K562 (cell line): ENCODE results near the gene CEMIP. TPM values are rescaled to one million over a fixed set of nuclear protein-coding genes. Genes with fewer than 3 reads are reported as not detected.

Experiments
- ATAC-seq: fragments of 200-7000 bp; cut with Tn5 transposase; 3 replicates; pipeline ENCODE4 v1.9.1; 2020; ENCODE audit warnings: moderate library complexity
- BruUV-seq: library from RNA; stranded (reverse); fragments of 400-500 nt; replicated peaks from 2 replicates; lab custom pipeline; 2021; lab: Mats Ljungman, UMichigan
- CTCF ChIA-PET: fragments of 300-600 bp; formaldehyde crosslinking; extraction: SDS; loops from one replicate; lab custom pipeline; 2021; ENCODE audit warnings: low intra/inter-chr PET ratio; lab: Yijun Ruan, JAX
- POLR2A ChIA-PET: fragments of 300-600, 350-650 bp; sonication (Branson Sonifier 250); formaldehyde crosslinking; extraction: SDS; loops from one replicate; lab custom pipeline; 2021; ENCODE audit warnings: antibody characterized with exemption, inconsistent platforms; lab: Yijun Ruan, JAX
- DNase-seq, 4 experiments: peaks; one replicate each; pipeline versions ENCODE4 v3.0.0 to v3.0.0-alpha.2; 2011 to 2018; ENCODE audit warnings: low spot score in 3 of 4, mixed read lengths in 3 of 4; ENCODE audit errors: extremely low read depth in 1 of 4
- FAIRE-seq: peaks from 2 replicates; lab custom pipeline; 2011; peaks lifted over from hg19 to GRCh38; lab: Jason Lieb, UNC
- H2AFZ ChIP-seq: 2 replicates; pipeline ENCODE4 v1.6.0; 2011; ENCODE audit warnings: low read depth, low read length, control low read depth, inconsistent platforms
- H3K27ac ChIP-seq: fragments of 200-600 bp; 3 replicates; pipeline ENCODE4 v1.8.0; 2011; ENCODE audit warnings: low read depth, mild to moderate bottlenecking, control low read depth, inconsistent platforms, low read length, moderate library complexity, mixed read lengths; ENCODE audit errors: extremely low read depth
- H3K27me3 ChIP-seq, 2 experiments: fragments of 300-600 bp in 1 of 2; 2 replicates in 1 of 2; 3 replicates in 1 of 2; pipeline versions ENCODE4 v1.6.0 to v1.8.0; 2011; ENCODE audit warnings: inconsistent platforms in 2 of 2, low read length in 2 of 2, mild to moderate bottlenecking in 1 of 2, mixed read lengths in 1 of 2, moderate library complexity in 1 of 2; ENCODE audit not compliant: control insufficient read depth in 2 of 2, insufficient read depth in 2 of 2
- H3K36me3 ChIP-seq: fragments of 300-600 bp; 3 replicates; pipeline ENCODE4 v1.8.0; 2011; ENCODE audit warnings: mild to moderate bottlenecking, low read length, inconsistent platforms; ENCODE audit not compliant: control insufficient read depth, insufficient read depth
- H3K4me1 ChIP-seq, 2 experiments: fragments of 200-600 bp in 1 of 2; replicated peaks in 1 of 2; 2 replicates in 1 of 2; 3 replicates in 1 of 2; pipeline versions ENCODE4 v1.5.1 to v1.8.0; 2011; ENCODE audit warnings: inconsistent platforms in 2 of 2, low read length in 2 of 2, mild to moderate bottlenecking in 1 of 2, mixed read lengths in 1 of 2, moderate library complexity in 1 of 2; ENCODE audit not compliant: control insufficient read depth in 2 of 2, insufficient read depth in 2 of 2
- H3K4me2 ChIP-seq: 2 replicates; pipeline ENCODE4 v1.6.1; 2011; ENCODE audit warnings: low read length, control low read depth, inconsistent platforms, mixed read lengths; ENCODE audit not compliant: insufficient read depth
- H3K4me3 ChIP-seq: fragments of 200-600 bp; sonication (generic), shearing (Covaris generic); 2 replicates; pipeline ENCODE4 v1.5.1; 2016; ENCODE audit warnings: control low read depth, inconsistent platforms
- H3K79me2 ChIP-seq: fragments of 200-600 bp; 3 replicates; pipeline ENCODE4 v1.8.0; 2011; ENCODE audit warnings: low read length, inconsistent platforms; ENCODE audit not compliant: control insufficient read depth, insufficient read depth
- H3K9ac ChIP-seq, 2 experiments: 2 replicates each; pipeline versions ENCODE4 v1.6.0 to v1.6.1; 2011; ENCODE audit warnings: low read depth in 2 of 2, low read length in 2 of 2, control low read depth in 1 of 2, inconsistent platforms in 1 of 2, mild to moderate bottlenecking in 1 of 2, mixed read lengths in 1 of 2; ENCODE audit not compliant: insufficient read depth in 1 of 2
- H3K9me1 ChIP-seq: one replicate; pipeline ENCODE4 v1.6.0; 2011; ENCODE audit warnings: inconsistent platforms, mild to moderate bottlenecking, low read length, moderate library complexity; ENCODE audit not compliant: control insufficient read depth, insufficient read depth
- H3K9me3 ChIP-seq: replicated peaks from 2 replicates; pipeline ENCODE4 v1.5.1; 2011; ENCODE audit warnings: low read depth, low read length, inconsistent platforms; ENCODE audit not compliant: control insufficient read depth, insufficient read depth
- H4K20me1 ChIP-seq: replicated peaks from 2 replicates; pipeline ENCODE4 v1.6.1; 2011; ENCODE audit warnings: low read length, inconsistent platforms, mixed read lengths; ENCODE audit not compliant: control insufficient read depth, insufficient read depth
- BRF1 ChIP-seq: IDR thresholded peaks from 3 replicates; pipeline ENCODE4 v1.6.1; 2011; ENCODE audit warnings: borderline replicate concordance, mild to moderate bottlenecking; ENCODE audit not compliant: insufficient read length; ENCODE audit errors: extremely low read depth
- JUND ChIP-seq, 2 experiments: IDR thresholded peaks; 2 replicates in 1 of 2; 3 replicates in 1 of 2; pipeline ENCODE4 v1.6.1; 2011; ENCODE audit warnings: borderline replicate concordance in 2 of 2, low read depth in 2 of 2, low read length in 2 of 2, improper control_type of control experiment in 1 of 2, missing biosample characterization in 1 of 2, missing genetic modification characterization in 1 of 2, missing genetic modification reagents in 1 of 2
- UBTF ChIP-seq, 2 experiments: IDR thresholded peaks; 2 replicates each; pipeline ENCODE4 v1.6.1; 2012; ENCODE audit warnings: improper control_type of control experiment in 2 of 2, low read depth in 2 of 2, low read length in 2 of 2, borderline replicate concordance in 1 of 2
- ZBTB11 ChIP-seq, 3 experiments: fragments of 200-800 bp in 1 of 3; fragments of 250-450 bp in 1 of 3; fragments of 450-650 bp in 1 of 3; sonication (Bioruptor Pico) in 1 of 3; sonication (Bioruptor generic) in 1 of 3; formaldehyde crosslinking in 1 of 3; IDR thresholded peaks; 2 replicates each; pipeline versions ENCODE4 v1.6.1 to v1.8.0; 2016 to 2022; ENCODE audit warnings: mild to moderate bottlenecking in 2 of 3, missing genetic modification characterization in 2 of 3, missing compliant biosample characterization in 1 of 3, moderate library complexity in 1 of 3
- ZC3H8 ChIP-seq: fragments of 450-650 bp; IDR thresholded peaks from 2 replicates; pipeline ENCODE4 v1.6.1; 2017
- ZNF583 ChIP-seq: fragments of 250-450 bp; sonication (Bioruptor Pico); IDR thresholded peaks from 2 replicates; pipeline ENCODE4 v1.4.0; 2020
- ZNF586 ChIP-seq: fragments of 450-650 bp; formaldehyde crosslinking; conservative IDR thresholded peaks from 2 replicates; pipeline ENCODE4 v1.4.0; 2020; ENCODE audit warnings: mild to moderate bottlenecking, moderate library complexity
- WGBS: fragments of 100-300 bp; shearing (Covaris generic); methylation state at CpG from one replicate; pipeline ENCODE4 v1.1.6; 2016; ENCODE audit warnings: low coverage, mixed read lengths; ENCODE audit not compliant: insufficient coverage; ENCODE audit errors: missing lambda C conversion rate; 5-methylcytosine and 5-hydroxymethylcytosine counted together
- in situ Hi-C: fragments of 300-500 bp; cut with MboI; formaldehyde crosslinking; loops from 4 replicates; pipeline ENCODE4 v1.15.0; 2018; ENCODE audit warnings: inconsistent platforms, mixed read lengths
- intact Hi-C: fragments of 100-400 bp; cut with micrococcal nuclease; formaldehyde crosslinking; loops from 2 replicates; pipeline ENCODE4 v1.14.2; 2022
- polyA plus RNA-seq, 8 experiments: library from polyadenylated mRNA; depleted of rRNA in 4 of 8; stranded (reverse) in 5 of 8; unstranded in 3 of 8; fragments of >200 nt; fragmentation: Nextera tagmentation in 2 of 8; fragmentation: Illumina TruSeq in 1 of 8; extraction: Ambion mirVana in 2 of 8; extraction: Trizol in 1 of 8; gene quantifications; 2 replicates each; pipeline versions ENCODE4 v1.2.1 to v1.2.3, GENCODE V29; 2011 to 2014; ENCODE audit warnings: inconsistent platforms in 1 of 8, missing spikeins in 1 of 8
- total RNA-seq, 7 experiments: library from RNA; depleted of rRNA in 6 of 7; stranded (reverse); fragments of >200 nt in 6 of 7; fragmentation: Illumina TruSeq in 2 of 7; extraction: Trizol in 2 of 7; gene quantifications; 2 replicates each; pipeline versions ENCODE4 v1.2.1 to v1.2.3, GENCODE V29; 2011 to 2021; ENCODE audit warnings: low replicate concordance in 1 of 7
- TF ChIP-seq, protein P1 (sequence below): fragments of 450-650 bp; formaldehyde crosslinking; IDR thresholded peaks from 2 replicates; pipeline ENCODE4 v1.4.0; 2020; ENCODE audit warnings: mild to moderate bottlenecking
- TF ChIP-seq, protein P2 (sequence below): fragments of 250-450 bp; sonication (Bioruptor Pico); IDR thresholded peaks from 2 replicates; pipeline ENCODE4 v1.4.0; 2020; ENCODE audit warnings: mild to moderate bottlenecking, moderate library complexity

Gene CEMIP
- total and polyA plus RNA-seq, 9 of the 15 experiments (the other 6 are each of a cell fraction or from before 2014, with no cell fraction given) = 0.33 TPM; not detected in 8

DNA sequence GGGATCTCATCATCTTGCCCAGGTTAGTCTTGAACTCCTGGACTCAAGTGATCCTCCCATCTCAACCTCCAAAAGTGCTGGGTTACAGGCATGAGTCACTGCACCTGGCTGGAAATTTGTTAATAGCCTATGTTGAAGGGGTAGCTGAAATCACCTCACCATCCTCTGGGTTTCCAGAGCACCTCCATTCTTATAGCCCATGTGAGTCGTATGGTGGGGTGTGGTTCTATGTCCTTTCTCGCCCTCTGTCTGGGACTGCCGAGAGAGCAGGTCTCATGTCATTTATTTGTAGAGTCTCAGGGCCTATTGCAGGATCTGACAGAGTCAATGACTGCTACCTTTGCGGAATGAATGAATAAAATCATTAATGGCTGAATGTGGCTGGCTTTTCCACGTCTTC lies 20.9 kb downstream of the CEMIP start:
- no peaks in the 10 kb centered on the region for H3K4me1 ChIP-seq
- H3K27ac ChIP-seq = no peak overlapping the region
- ChIA-PET POLR2A (interaction anchor here (0.5 kb wide), 1 partner anchor 218 kb away, joined by 3 read pairs; no protein-coding TSS in a partner anchor), CTCF (no interaction called here)
- no peak overlapping the region for H2AFZ ChIP-seq
- H3K36me3 ChIP-seq = no peaks in the 10 kb centered on the region
- H3K4me3 ChIP-seq = no peak overlapping the region
- H3K27me3 ChIP-seq = peaks cover 0 to 15% of the 10 kb centered on the region in 2 experiments; a peak in 4 of 5 replicates
- peaks cover 1% of the 10 kb centered on the region; the same call in 1 of the 2 replicates for H3K9me3 ChIP-seq
- intact Hi-C loops (no loop called here), in situ Hi-C loops (no loop called here)
- H3K4me2 ChIP-seq = no peak overlapping the region
- ATAC-seq (no peak), FAIRE-seq (no peak), DNase-seq (no peak)
- H3K9me1 ChIP-seq = no peaks in the 10 kb centered on the region
- no peaks in the 10 kb centered on the region for H4K20me1 ChIP-seq
- BruUV-seq = no TSS peak
- no peak overlapping the region for H3K9ac ChIP-seq
- WGBS = 0% methylated on average over 5 of the region's 5 CpGs
- H3K79me2 ChIP-seq = no peaks in the 10 kb centered on the region
- TF ChIP-seq ZNF583 (CRISPR knock-in tag) (no peak), UBTF (IDR thresholded peaks at IDR 0.05; ENCODE audit: borderline replicate concordance in 1 of 2, low read depth in 2 of 2, low read length in 2 of 2) (no peak), ZC3H8 (no peak), JUND (IDR thresholded peaks at IDR 0.05; ENCODE audit: borderline replicate concordance, low read depth, low read length) (no peak), JUND (tag; IDR thresholded peaks at IDR 0.05; ENCODE audit: borderline replicate concordance, low read depth, low read length) (no peak), ZBTB11 (CRISPR knock-in tag; IDR thresholded peaks at IDR 0.05) (no peak), BRF1 (no peak), ZNF586 (no peak)
- TF ChIP-seq, protein P1, sequence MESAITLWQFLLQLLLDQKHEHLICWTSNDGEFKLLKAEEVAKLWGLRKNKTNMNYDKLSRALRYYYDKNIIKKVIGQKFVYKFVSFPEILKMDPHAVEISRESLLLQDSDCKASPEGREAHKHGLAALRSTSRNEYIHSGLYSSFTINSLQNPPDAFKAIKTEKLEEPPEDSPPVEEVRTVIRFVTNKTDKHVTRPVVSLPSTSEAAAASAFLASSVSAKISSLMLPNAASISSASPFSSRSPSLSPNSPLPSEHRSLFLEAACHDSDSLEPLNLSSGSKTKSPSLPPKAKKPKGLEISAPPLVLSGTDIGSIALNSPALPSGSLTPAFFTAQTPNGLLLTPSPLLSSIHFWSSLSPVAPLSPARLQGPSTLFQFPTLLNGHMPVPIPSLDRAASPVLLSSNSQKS (CRISPR knock-in tag) = no peak
- TF ChIP-seq, protein P2, sequence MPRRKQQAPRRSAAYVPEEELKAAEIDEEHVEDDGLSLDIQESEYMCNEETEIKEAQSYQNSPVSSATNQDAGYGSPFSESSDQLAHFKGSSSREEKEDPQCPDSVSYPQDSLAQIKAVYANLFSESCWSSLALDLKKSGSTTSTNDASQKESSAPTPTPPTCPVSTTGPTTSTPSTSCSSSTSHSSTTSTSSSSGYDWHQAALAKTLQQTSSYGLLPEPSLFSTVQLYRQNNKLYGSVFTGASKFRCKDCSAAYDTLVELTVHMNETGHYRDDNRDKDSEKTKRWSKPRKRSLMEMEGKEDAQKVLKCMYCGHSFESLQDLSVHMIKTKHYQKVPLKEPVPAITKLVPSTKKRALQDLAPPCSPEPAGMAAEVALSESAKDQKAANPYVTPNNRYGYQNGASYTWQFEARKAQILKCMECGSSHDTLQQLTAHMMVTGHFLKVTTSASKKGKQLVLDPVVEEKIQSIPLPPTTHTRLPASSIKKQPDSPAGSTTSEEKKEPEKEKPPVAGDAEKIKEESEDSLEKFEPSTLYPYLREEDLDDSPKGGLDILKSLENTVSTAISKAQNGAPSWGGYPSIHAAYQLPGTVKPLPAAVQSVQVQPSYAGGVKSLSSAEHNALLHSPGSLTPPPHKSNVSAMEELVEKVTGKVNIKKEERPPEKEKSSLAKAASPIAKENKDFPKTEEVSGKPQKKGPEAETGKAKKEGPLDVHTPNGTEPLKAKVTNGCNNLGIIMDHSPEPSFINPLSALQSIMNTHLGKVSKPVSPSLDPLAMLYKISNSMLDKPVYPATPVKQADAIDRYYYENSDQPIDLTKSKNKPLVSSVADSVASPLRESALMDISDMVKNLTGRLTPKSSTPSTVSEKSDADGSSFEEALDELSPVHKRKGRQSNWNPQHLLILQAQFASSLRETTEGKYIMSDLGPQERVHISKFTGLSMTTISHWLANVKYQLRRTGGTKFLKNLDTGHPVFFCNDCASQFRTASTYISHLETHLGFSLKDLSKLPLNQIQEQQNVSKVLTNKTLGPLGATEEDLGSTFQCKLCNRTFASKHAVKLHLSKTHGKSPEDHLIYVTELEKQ = no peak
